ENCODE measurements around the gene HNRNPH2. TPM values are rescaled to one million over a fixed set of nuclear protein-coding genes. Genes with fewer than 3 reads are reported as not detected.

Gene HNRNPH2
- total RNA-seq, 1 donor from 2014 or later = 21.4 TPM

DNA sequence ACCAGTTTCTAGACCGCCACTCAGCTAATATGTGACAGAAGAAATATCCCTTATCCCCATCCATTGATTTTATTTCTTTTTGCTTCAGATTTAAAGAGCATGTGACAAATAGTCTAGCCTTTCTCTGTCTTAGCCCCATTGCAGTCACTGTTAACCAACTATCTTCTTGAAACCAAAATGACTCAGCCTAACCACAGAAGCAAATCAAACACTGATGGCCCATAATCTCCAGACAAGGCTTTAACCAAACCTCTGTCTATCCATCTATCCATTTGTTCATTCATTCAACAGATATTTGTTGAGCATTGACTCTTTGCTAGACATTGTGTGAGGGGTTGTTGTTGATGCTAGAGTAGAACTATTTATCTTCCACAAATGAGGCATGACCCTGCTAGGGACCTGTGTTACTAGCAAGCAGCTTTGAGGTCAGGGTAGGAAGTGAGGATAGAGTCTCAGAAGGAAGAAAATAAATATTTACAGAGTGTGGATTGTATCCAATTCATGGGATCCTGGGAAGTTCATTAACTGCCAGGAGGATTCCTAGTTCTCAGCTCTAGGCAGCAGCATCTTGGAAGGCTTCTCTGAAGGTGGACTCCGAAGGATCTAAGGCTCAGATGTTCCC is 22.5 kb downstream of the HNRNPH2 start:
- no peak overlapping the region for H3K27ac ChIP-seq
- DNase-seq (ENCODE audit: low spot score in 2 of 2) = no peak
- intact Hi-C loops (cut with DNase I) = no loop called here
- H3K27me3 ChIP-seq = no peaks in the 10 kb centered on the region
- no peak overlapping the region for H3K4me3 ChIP-seq
- H3K4me1 ChIP-seq = no peaks in the 10 kb centered on the region
- peaks cover 0 to 9% of the 10 kb centered on the region in 2 donors for H3K9me3 ChIP-seq
- TF ChIP-seq, protein P1, sequence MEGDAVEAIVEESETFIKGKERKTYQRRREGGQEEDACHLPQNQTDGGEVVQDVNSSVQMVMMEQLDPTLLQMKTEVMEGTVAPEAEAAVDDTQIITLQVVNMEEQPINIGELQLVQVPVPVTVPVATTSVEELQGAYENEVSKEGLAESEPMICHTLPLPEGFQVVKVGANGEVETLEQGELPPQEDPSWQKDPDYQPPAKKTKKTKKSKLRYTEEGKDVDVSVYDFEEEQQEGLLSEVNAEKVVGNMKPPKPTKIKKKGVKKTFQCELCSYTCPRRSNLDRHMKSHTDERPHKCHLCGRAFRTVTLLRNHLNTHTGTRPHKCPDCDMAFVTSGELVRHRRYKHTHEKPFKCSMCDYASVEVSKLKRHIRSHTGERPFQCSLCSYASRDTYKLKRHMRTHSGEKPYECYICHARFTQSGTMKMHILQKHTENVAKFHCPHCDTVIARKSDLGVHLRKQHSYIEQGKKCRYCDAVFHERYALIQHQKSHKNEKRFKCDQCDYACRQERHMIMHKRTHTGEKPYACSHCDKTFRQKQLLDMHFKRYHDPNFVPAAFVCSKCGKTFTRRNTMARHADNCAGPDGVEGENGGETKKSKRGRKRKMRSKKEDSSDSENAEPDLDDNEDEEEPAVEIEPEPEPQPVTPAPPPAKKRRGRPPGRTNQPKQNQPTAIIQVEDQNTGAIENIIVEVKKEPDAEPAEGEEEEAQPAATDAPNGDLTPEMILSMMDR (IDR thresholded peaks at IDR 0.05) = no peak
- peaks cover 8 to 17% of the 10 kb centered on the region in 2 donors for H3K36me3 ChIP-seq

DNA sequence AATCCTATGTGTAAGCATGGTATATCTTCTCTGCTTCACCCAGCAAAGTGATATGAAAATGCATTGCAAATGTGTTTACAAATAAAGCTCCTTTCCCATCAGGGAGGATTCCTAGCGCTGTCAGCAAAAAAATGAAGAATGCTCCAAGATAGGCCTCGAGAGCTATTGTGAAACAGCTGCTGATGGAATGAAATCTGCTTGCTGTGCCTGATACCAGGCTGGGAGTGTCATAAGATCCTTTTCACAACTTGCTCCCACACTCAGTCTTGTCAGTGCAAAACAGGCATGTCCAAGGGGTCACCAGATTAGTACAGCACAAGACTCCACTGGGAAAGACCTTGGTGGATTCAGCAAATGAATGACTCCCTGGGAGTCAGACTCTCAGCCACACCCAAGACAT is 34.1 kb downstream of the HNRNPH2 start:
- Histone ChIP-seq H3K27me3 (no peaks in the 10 kb centered on the region), H3K4me1 (no peaks in the 10 kb centered on the region), H3K36me3 (peaks cover 9 to 16% of the 10 kb centered on the region in 2 donors), H3K4me3 (no peak overlapping the region), H3K27ac (no peak overlapping the region), H3K9me3 (no peaks in the 10 kb centered on the region)
- TF ChIP-seq, protein P1 (IDR thresholded peaks at IDR 0.05) = no peak
- intact Hi-C loops (cut with DNase I) = no loop called here
- no peak for DNase-seq (ENCODE audit: low spot score in 2 of 2)

DNA sequence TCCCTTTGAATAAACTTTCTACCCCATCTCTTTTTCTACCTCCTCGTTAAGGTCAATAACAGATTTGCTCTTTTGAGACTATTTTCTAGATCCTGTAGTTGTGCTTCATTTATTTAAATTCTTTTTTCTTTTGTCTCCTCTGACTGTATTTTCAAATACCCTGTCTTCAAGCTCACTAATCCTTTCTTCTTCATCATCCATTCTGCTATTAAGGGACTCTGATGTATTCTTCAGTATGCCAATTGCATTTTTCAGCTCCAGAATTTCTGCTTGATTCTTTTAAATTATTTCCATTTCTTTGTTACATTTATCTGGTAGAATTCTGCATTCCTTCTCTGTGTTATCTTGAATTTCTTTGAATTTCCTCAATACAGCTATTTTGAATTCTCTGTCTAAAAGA is 41.3 kb downstream of the HNRNPH2 start:
- Histone ChIP-seq H3K9me3 (peaks cover 0 to 5% of the 10 kb centered on the region in 2 donors), H3K27me3 (no peaks in the 10 kb centered on the region), H3K4me1 (no peaks in the 10 kb centered on the region), H3K36me3 (peaks cover 0 to 2% of the 10 kb centered on the region in 2 donors), H3K4me3 (no peak overlapping the region), H3K27ac (no peak overlapping the region)
- no peak for DNase-seq (ENCODE audit: low spot score in 2 of 2)
- TF ChIP-seq, protein P1 (IDR thresholded peaks at IDR 0.05) = no peak
- intact Hi-C loops (cut with DNase I) = no loop called here

DNA sequence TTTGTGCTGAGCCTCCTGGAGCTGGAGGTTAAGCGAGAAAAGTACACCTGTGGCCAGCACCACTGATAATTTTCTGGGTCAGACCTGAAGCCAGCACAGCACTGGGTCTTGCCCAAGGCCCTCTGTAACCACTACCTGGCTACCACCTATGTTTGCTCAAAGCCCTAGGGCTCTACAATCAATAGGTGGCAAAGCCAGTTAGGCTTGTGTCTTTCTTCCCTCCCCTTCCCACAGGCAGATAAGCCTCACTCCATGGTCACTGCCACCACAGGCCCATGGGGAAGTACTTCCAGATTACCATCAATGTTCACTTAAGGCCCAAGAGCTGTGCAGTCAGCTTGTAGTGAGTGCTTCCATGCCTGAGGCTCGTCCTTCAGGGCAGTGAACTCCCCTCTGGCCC is 42.1 kb downstream of the HNRNPH2 start:
- intact Hi-C loops (cut with DNase I) = no loop called here
- H3K27ac ChIP-seq = no peak overlapping the region
- no peaks in the 10 kb centered on the region for H3K27me3 ChIP-seq
- no peaks in the 10 kb centered on the region for H3K4me1 ChIP-seq
- peaks cover 0 to 5% of the 10 kb centered on the region in 2 donors for H3K9me3 ChIP-seq
- TF ChIP-seq, protein P1 (IDR thresholded peaks at IDR 0.05) = no peak
- DNase-seq (ENCODE audit: low spot score in 2 of 2) = no peak
- no peak overlapping the region for H3K4me3 ChIP-seq
- peaks cover 0 to 2% of the 10 kb centered on the region in 2 donors for H3K36me3 ChIP-seq

DNA sequence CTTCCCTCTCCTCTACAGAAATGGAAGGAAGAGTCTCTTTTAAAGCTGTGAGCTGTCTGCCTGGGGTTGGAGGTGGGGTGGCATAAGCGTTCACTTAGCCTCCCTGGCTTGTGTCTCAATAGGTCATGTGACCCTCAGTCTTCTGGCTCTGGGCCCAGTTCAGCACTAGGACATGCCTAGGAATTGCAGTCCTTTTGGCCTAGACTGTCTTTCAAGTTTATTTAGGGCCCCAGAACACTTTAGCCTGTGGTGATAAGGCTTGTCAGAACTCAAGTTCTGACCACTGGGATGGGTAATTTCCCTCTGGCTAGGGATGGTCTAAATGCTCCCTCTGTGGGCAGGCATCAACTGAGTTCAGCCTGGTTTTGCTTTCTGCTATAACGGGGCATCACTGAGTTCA is 42.9 kb downstream of the HNRNPH2 start:
- H3K36me3 ChIP-seq = peaks cover 0 to 2% of the 10 kb centered on the region in 2 donors
- DNase-seq (ENCODE audit: low spot score in 2 of 2) = no peak
- no peak overlapping the region for H3K4me3 ChIP-seq
- peaks cover 0 to 5% of the 10 kb centered on the region in 2 donors for H3K9me3 ChIP-seq
- intact Hi-C loops (cut with DNase I) = no loop called here
- TF ChIP-seq, protein P1 (IDR thresholded peaks at IDR 0.05) = no peak
- H3K27ac ChIP-seq = no peak overlapping the region
- no peaks in the 10 kb centered on the region for H3K27me3 ChIP-seq
- no peaks in the 10 kb centered on the region for H3K4me1 ChIP-seq
